Large intestine (tissue), 3 donors: ENCODE data around the gene DGUOK. TPM values are rescaled to one million over a fixed set of nuclear protein-coding genes. Genes with fewer than 3 reads are reported as not detected.

ENCODE experiments used
- DNase-seq, 2 donors: peaks; one replicate each; pipeline versions ENCODE4 v3.0.0 to v3.0.0-alpha.2; 2013
- H3K27ac ChIP-seq: one replicate; pipeline ENCODE4 v1.5.1; 2013; ENCODE audit warnings: low read length
- H3K27me3 ChIP-seq: 2 replicates; pipeline ENCODE4 v1.6.1; 2013; ENCODE audit warnings: low read length; ENCODE audit not compliant: control insufficient read depth, insufficient read depth
- H3K36me3 ChIP-seq: 2 replicates; pipeline ENCODE4 v1.6.1; 2013; ENCODE audit warnings: low read length; ENCODE audit not compliant: control insufficient read depth, insufficient read depth
- H3K4me1 ChIP-seq: one replicate; pipeline ENCODE4 v1.6.1; 2013; ENCODE audit warnings: low read length; ENCODE audit not compliant: control insufficient read depth, insufficient read depth
- H3K4me3 ChIP-seq: one replicate; pipeline ENCODE4 v1.5.1; 2013; ENCODE audit warnings: low read length
- H3K9me3 ChIP-seq: one replicate; pipeline ENCODE4 v1.6.1; 2013; ENCODE audit warnings: mild to moderate bottlenecking, low read depth, low read length, moderate library complexity; ENCODE audit not compliant: control insufficient read depth
- WGBS: methylation state at CpG from one replicate; pipeline ENCODE4 v1.1.5; 2013; ENCODE audit warnings: low lambda C conversion rate; ENCODE audit not compliant: insufficient coverage; 5-methylcytosine and 5-hydroxymethylcytosine counted together
- polyA plus RNA-seq: library from polyadenylated mRNA; unstranded; fragments of 120-200 nt; gene quantifications from one replicate; pipeline ENCODE4 v1.2.1, GENCODE V29; 2013

Gene DGUOK
- polyA plus RNA-seq, 1 donor = 51.9 TPM

DNA sequence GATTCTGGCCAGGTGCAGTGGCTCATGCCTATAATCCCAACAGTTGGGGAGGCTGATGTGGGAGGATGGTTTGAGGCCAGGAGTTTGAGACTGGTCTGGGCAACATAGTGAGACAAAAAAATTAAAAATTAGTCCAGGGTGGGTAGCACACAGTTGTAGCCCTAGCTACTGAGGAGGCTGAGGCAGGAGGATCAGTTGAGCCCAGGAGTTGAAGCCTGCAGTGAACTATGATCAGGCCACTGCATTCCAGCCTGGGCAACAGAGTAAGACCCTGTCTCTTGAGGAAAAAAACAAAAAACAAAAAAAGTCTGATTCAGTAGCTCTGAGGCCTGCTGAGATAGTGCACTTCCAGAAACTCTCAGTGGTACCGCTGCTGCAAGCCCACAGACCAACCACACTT lies 50.1 kb downstream of the DGUOK start:
- Histone ChIP-seq H3K36me3 (no peaks in the 10 kb centered on the region), H3K4me1 (peaks cover 25% of the 10 kb centered on the region), H3K27ac (no peak overlapping the region), H3K9me3 (no peaks in the 10 kb centered on the region), H3K27me3 (peaks cover 26% of the 10 kb centered on the region), H3K4me3 (no peak overlapping the region)
- DNase-seq = no peak
- WGBS = no CpG with 5 or more reads among the region's 1 CpG

DNA sequence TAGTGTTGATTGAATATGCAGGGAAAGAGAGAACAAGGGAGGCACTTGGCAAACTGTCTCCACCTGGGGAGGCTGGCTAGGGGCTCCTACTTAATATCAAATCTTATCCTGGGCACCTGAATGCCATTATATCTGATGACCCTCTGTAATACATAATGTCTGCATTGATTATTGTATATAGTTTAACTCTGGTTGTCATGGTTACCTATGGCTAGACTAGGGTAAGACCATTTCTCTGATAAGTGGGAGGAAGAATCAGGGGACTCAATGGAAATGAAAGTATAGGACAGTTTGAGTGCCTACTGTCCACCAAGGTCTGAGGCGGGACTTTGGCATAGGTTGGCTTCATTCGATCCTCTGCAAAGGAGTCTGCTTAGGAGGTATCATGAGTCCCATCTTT lies 50.8 kb downstream of the DGUOK start:
- Histone ChIP-seq H3K4me1 (peaks cover 32% of the 10 kb centered on the region), H3K27me3 (peaks cover 26% of the 10 kb centered on the region), H3K9me3 (no peaks in the 10 kb centered on the region), H3K36me3 (no peaks in the 10 kb centered on the region), H3K4me3 (no peak overlapping the region), H3K27ac (no peak overlapping the region)
- WGBS = no CpG with 5 or more reads among the region's 2 CpGs
- DNase-seq = no peak

DNA sequence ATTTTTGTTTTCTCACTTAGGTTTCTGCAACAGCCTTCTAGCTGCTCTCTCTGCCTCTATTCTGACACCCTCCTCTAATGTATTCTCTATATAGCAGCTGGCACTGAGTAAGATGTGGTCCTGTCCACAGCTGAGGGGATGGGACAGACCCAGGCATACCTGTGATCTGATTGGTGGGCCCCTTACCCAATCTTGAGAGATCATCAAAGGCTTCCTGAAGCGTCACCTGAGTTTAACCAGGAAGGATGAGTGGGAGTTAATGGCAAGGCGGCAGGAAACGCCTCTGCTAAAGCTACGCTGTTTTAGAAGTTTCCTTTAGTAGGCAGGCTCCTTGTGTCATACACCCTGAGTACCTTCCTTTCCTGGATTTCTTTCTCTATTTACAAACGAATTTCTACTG lies 52.3 kb downstream of the DGUOK start:
- Histone ChIP-seq H3K27ac (no peak overlapping the region), H3K4me3 (no peak overlapping the region), H3K9me3 (no peaks in the 10 kb centered on the region), H3K4me1 (peaks cover 42% of the 10 kb centered on the region), H3K27me3 (peaks cover 26% of the 10 kb centered on the region), H3K36me3 (no peaks in the 10 kb centered on the region)
- peak in 1 of 2 donors; percentile 30 for DNase-seq
- 24% methylated on average over 2 of the region's 5 CpGs for WGBS

DNA sequence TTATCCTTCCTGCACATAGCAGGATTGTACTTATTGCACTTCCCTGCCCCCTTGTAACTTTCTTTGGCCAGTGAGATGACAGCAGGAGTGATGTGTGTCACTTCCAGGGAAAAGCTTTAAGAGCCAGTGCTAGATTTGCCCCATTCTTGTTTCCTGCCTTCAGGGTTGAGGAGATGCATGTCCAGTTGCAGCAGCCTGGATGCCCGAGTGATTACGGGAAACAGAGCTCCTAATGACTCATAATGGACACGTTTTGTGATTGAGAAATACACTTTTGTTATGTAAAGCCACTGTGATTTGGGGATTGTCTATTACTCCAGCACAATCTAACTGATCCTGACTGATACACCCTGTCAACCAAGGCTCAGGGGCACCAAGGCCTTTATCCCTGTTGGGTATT lies 53.0 kb downstream of the DGUOK start:
- WGBS = 53% methylated on average over 2 of the region's 3 CpGs
- Histone ChIP-seq H3K4me1 (peaks cover 42% of the 10 kb centered on the region), H3K36me3 (no peaks in the 10 kb centered on the region), H3K27me3 (peaks cover 26% of the 10 kb centered on the region), H3K4me3 (no peak overlapping the region), H3K27ac (no peak overlapping the region), H3K9me3 (no peaks in the 10 kb centered on the region)
- peak in 1 of 2 donors; percentile 25 for DNase-seq

DNA sequence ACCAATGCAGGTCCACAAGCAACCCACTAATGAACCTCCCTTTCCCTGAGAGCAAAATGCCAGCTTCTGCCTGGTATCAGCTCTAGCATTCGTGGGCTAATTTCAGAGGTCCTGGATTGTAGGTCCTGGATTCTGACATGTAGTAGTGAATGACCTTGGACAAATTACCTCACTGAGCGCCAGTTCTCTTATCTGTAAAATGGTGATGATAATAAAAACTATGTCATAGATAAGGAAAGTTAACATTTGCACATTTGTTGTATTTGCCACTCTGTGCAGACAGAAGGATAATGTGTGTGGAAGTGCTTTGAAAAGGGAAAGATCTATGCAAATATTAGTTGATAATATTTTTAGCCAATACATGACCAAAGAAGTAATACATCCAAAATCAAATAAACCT lies 53.9 kb downstream of the DGUOK start:
- Histone ChIP-seq H3K27me3 (peaks cover 26% of the 10 kb centered on the region), H3K27ac (peak overlapping the region; percentile 17), H3K4me3 (no peak overlapping the region), H3K4me1 (peaks cover 43% of the 10 kb centered on the region), H3K9me3 (no peaks in the 10 kb centered on the region), H3K36me3 (no peaks in the 10 kb centered on the region)
- peak in 1 of 2 donors; percentile 62 for DNase-seq
- no CpG with 5 or more reads among the region's 2 CpGs for WGBS

DNA sequence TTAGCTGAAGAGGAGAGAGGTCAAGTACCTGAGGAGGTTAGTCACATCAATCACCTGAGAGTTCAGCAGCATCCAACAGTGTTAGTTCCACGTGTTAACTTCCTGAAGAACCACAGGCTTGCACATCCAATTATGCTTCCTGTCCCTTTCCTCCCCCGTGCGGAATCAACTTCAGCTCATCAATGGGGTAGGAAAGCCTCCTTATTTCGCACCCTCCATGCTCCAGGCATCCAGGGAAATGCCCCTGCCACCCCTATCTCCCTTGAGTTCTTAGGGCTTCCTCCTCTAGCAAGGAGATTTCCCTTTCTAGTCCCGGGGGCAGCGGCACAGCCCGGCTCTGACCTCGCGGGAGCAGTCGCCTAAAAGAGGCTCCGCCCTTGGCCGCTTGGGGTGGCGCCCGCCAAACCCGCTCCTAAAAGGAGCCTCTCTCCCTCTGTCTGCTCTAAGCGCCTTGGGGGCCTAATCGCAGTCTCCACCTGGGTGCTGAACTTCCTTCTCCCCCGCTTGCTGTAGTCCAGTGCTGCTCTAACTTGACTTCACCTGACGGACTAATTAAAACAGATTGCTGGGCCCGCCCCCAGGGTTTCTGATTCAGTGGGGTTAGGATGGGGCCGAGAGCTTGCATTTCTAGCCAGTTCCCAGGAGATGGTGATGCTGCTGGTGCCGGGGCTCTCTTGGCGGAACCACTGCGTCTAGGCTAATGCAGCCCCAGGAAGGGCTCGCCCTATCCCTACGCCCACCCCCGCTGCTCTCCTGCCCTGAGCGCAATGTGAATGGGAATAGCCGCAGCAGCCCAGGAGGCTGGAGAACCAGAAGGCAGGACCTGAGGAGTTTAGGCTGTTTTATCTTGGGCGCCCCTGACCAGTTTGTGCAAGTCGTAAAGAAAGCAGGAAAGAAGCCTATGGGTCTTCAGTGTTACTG lies 54.7 kb downstream of the DGUOK start:
- Histone ChIP-seq H3K27ac (peak overlapping the region; percentile 17), H3K9me3 (no peaks in the 10 kb centered on the region), H3K36me3 (peaks cover 2% of the 10 kb centered on the region), H3K4me3 (peak overlapping the region; percentile 28), H3K4me1 (peaks cover 50% of the 10 kb centered on the region), H3K27me3 (peaks cover 26% of the 10 kb centered on the region)
- no CpG with 5 or more reads among the region's 31 CpGs for WGBS
- DNase-seq = peak in 1 of 2 donors; percentile 63

DNA sequence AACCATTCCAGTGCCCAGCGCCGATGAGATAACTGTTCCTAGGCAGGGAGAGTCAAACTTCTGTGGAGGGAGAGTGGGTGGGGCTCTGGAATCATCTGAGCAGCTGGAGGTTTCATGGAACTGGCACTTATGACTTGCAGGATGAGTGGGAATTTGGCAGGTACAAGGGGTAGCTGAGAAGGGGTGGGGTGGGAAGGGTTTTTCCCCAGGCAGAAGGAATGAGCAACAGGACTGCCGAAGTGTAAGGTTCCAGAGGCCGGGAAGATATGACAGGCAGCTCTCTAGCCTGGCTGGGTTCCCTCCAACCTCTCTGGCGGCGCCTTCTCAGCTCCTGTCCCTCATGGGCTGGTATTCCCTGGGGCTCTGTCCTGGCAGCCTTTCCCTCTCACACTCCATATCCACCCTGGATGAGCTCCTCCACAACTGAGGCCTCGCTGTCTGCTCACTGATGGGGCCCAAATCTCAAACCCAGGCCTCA lies 55.5 kb downstream of the DGUOK start:
- H3K9me3 ChIP-seq = no peaks in the 10 kb centered on the region
- H3K4me3 ChIP-seq = no peak overlapping the region
- WGBS = no CpG with 5 or more reads among the region's 7 CpGs
- H3K4me1 ChIP-seq = peaks cover 57% of the 10 kb centered on the region
- H3K27me3 ChIP-seq = peaks cover 26% of the 10 kb centered on the region
- H3K36me3 ChIP-seq = peaks cover 5% of the 10 kb centered on the region
- peak in 1 of 2 donors; percentile 49 for DNase-seq
- H3K27ac ChIP-seq = no peak overlapping the region

DNA sequence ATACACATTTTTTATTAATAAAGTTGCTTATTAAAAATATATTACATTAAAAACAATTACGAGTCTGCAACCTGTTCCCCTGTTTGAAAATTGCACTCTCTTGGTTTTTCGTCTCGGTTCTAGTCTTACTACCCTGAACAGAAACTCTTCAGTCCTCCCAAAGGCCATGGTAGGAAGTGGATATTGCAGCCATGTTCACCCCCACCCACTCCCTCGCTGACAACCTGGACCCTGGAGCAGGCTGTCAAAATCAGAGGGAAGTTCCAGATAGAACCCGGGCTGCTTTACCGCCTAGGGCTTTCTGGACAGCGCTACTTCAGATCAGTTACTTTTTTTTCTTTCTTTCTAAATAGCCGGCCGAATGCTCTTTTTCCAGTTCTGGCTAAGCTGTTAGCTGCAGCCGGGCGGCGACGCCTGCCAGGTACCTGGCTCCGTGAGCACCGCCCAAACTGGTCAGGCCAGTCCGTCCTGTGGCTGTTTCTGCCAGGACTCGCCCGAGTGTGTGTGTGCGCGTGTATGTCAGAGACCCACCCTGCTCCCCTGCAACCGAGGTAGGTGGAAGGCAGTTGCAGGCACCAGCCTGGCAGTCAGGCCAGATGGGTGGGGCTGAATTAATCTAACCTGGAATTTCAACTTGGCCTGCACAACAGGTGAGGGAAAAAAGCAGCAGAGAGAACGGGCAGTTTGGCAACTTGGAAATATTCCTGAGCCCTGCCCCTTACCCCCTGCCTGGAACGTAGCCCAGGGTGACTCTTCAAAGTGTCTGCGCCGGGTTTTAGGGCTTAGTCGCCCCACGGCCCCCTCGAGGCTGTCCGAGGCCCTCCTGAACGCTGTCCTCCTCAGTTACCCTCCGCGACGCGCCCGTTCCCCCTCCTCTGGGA lies 56.9 kb downstream of the DGUOK start:
- peaks cover 5% of the 10 kb centered on the region for H3K36me3 ChIP-seq
- DNase-seq = peak; percentile 88 to 95
- peaks cover 19% of the 10 kb centered on the region for H3K27me3 ChIP-seq
- peaks cover 66% of the 10 kb centered on the region for H3K4me1 ChIP-seq
- peak overlapping the region; percentile 93 for H3K27ac ChIP-seq
- H3K4me3 ChIP-seq = peak overlapping the region; percentile 72
- no peaks in the 10 kb centered on the region for H3K9me3 ChIP-seq
- 0% methylated on average over 2 of the region's 35 CpGs for WGBS

DNA sequence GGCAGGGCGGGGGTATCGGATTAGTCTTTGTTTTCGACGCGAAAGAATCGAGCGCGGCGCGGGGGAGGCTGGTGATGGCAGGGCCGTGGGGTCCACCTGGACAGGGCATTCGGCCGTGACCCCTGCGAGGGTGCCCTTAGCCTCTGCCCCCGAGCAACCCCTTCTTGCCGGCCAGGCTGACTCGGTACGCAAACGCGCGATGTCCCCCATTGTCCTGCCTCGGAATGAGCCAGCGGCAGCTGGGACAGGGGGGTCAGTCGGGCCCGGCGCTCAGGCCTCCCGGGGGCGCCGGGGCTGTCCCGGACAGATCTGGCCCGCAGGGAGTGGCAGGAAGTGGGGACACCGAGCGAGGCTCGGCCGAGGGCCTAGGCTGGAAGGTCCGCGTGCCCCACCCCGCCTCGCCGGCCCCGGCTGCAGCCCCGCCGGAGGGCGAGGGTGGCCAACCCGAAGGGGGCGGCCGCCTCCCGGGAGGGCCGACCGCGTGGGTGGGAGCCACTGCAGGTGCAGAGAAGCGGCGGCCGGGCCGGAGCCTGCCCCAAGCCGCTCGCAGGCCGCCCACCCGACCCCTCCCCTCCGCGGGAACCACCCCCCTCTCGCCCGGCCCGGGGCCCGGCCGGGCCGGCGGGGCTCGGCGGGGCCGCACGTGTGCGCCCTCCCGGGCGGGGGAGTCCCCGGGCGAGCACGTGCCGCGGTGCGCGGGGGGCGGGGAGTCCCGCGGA lies 57.7 kb downstream of the DGUOK start, which contains the start of gene TET3:
TET3 (plus strand) TSS at position 708 of the 719 bp plus-strand sequence. CDS start 1,494 bp downstream, outside the sequence.
- Histone ChIP-seq H3K36me3 (peaks cover 10% of the 10 kb centered on the region), H3K4me1 (peaks cover 71% of the 10 kb centered on the region), H3K27ac (peak within 1 kb of the TSS; percentile 93), H3K4me3 (peak within 1 kb of the TSS; percentile 72), H3K27me3 (peaks cover 11% of the 10 kb centered on the region), H3K9me3 (no peaks in the 10 kb centered on the region)
- no CpG with 5 or more reads among the region's 85 CpGs for WGBS
- DNase-seq = peak in 1 of 2 donors; percentile 62
